Activated CD8-positive, alpha-beta memory T cell treated with anti-CD3 and anti-CD28 coated beads, Interleukin-2, amount 50 U/mL, for 1 hour (primary cell): Measurements from ENCODE around the gene ERBB2.
"Not testable (repeated sequence)": the region's sequence is repeated elsewhere in the genome, so short reads cannot be mapped to it uniquely, and the experiment has no call there.

Source experiments
- DNase-seq: peaks from one replicate; pipeline ENCODE4 v3.0.0-alpha.2; 2020; ENCODE audit errors: extremely low read depth

The ERBB2 gene

DNA sequence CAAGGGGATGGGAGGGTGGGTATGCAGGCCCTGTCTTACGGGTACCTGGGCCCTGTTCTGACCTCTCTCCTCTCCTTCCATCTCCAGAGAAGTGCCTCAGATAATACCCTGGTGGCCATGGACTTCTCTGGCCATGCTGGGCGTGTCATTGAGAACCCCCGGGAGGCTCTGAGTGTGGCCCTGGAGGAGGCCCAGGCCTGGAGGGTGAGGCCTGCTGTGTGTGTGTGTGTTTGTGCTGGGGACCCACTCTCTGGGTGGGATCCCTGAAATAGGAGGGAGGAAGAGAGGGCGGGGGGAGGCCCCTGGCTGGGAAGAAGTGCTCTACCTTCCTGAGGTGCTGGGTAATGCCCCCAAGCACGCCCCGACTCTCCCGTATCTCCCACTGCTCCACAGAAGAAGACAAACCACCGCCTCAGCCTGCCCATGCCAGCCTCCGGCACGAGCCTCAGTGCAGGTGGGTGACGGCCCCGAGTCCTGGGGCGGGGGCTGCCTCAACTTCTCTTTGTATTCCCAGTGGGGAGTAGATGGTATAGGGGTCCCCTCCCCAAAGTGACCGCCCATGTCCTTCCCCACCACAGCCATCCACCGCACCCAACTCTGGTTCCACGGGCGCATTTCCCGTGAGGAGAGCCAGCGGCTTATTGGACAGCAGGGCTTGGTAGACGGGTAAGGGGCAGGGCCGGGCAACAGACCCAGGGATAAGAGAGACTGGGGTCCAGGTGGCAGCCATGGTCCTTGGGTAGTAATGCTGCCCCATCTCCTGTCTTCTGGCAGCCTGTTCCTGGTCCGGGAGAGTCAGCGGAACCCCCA is 45.7 kb downstream of the ERBB2 start:
- no peak for DNase-seq

DNA sequence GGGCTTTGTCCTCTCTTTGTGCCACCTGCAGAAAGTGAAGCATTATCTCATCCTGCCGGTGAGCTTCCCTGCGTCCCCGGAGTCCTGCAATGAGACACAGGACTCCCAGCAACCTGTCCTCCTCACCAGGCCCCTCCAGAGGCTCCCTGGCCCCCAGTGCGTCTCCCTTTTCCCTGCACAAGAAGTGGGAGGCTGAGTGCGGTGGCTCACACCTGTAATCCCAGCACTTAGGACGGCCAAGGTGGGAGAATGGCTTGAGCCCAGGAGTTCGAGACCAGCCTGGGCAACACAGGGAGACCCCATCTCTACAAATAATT is 46.2 kb downstream of the ERBB2 start:
- DNase-seq: no peak

DNA sequence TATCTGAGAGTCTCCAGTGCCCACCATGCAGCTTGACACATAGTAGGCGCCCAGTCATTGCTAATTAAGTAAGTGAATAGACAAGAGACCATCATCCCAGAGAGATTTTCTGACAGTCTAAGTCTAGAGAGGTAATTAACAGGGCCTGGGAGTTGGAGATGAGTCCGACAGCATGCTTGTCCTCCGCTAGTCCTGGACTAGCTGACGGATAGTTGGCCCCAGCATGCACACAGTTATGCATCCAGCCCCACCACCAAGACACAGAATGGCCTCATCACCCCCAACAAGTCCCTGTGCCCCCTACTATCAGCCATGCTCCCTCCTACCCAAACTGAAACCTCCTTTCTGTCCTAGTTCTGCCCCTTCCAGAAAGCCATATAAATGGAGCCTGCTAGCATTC is 47.9 kb downstream of the ERBB2 start:
- no peak for DNase-seq

DNA sequence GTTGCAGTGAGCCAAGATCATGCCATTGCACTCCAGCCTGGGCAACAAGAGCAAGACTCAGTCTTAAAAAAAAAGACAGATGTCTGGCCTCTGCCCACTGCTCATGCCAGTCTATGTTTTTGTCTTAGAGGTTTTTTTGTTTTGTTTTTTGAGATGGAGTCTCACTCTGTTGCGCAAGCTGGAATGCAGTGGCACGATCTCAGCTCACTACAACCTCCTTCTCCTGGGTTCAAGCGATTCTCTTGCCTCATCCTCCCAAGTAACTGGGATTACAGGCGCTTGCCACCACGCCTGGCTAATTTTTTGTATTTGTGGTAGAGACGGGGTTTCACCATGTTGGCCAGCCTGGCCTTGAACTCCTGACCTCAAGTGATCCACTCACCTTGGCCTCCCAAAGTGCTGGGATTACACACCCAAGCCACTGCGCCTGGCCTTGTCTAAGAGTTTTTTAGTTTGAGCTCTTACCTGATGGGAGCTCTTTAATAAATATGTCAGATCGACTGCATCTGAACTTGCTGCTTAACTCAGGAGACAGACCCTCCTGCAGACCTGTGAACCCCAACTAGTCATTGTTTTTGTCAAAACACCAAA is 48.7 kb downstream of the ERBB2 start:
- DNase-seq: not testable (repeated sequence)

DNA sequence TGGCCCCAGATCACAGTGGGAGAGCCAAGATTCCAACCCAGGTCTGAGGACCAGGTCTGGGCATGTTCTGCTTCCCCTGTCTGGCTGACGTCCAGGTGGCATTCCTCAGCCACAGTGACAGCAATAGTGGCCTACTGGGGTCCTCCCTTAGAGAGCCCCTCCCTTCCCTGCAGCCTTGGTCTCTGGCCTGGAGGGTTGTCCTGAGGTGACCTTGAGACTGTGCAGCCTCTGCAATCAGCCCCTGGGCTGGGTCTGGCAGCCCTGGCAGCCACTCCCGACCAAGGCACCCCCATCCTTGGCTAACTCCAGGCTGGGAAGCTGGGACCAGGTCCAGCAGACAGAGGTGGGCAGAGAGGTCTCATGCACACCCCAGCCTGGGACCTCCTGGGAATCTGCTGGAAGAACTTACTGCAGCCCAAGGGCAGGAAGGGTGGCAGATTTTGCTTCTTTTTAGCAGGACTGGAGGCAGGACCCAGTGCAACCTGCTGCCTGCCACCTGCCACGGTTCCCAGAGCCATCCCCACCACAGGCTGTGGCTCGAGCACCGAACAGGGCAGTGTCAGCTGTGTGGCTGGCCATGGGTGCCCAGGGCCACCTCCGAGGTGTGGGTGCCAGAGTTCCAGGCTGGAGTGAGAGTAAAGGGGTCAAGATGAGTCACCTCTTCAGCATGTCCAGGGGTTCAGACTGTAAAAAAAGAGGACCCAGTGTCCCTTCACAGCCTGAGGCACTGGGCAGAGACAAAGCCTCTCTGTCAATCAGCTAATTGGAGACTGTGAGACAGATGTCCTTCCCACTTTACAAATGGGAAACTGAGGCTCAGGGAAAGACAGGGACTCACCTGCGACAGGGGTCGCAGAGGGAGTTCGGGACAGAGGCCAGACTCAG is 50.5 kb downstream of the ERBB2 start:
- no peak for DNase-seq

DNA sequence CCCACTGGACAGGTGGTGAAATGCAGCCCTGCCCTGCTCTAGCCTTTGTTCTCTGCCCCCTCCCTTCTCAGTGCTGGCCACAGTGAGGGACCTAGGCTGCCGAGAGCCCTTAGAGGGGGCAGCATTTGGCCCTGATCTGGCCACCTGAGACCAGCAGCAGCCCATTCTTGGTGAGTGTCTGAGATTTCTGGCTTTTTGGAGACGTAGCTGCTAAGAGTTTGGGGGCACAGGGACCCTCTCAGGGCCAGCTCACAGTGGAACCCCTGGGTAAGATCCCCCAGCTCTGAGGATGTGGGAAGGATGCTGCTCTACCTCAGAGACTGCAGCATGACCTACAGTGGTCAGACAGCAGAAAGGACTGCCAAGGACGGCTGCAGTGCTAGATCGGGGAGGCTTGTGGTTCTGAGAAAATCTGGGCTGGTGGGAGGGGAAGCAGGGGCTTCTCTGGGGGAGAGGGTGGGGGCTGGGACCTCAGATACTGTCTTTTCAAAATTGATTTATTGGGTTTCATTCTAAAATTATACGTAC is 51.2 kb downstream of the ERBB2 start:
- DNase-seq: no peak

DNA sequence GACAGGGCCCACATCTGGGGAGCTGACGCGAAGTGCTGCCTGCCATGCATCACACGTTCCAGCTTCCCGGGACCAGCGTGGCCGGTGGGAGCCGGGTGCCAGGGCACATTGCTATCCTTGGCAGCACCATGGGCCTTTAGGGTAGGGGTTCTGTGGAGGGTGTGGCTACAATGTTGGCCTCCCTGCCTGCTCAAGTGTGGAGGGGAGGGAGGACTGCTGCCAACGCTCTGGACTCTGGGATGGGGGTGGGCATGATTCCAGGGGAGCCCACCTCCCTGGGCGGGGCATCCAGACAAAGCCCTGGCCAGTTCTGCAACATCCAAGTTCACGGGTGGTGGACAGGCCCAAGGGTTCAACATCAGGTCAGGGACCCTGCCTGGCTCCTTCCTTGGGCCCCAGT is 51.8 kb downstream of the ERBB2 start:
- DNase-seq: no peak

DNA sequence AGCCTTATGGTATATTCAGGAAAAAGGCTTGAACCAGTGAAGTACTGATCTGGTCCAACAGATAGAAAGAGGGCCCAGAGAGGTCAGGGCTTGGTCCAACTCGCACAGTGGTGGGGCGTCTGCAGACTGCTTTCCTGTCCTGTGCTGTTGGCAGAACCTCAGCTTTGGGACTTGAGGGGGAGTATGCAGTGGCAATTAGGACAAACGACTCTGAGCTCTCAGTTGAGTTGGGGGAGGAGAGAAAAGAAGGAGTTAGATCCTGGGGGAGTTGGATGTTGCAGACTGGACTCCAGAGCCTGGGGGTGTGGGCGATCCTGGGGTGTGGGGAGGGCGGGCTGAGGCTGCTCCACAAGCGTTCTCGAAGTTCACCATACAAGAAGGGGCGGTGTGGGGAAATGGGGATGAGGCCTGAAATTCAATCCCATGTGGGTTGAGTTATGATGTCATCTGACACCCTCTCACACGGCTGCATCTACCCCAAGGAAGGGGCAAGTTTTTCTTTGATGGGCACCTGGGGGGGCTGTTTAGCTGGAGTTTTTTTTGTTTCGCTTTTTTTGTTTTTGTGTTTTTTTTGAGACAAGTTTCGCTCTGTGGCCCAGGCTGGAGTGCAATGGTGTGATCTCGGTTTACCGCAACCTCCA is 52.5 kb downstream of the ERBB2 start:
- no peak for DNase-seq

DNA sequence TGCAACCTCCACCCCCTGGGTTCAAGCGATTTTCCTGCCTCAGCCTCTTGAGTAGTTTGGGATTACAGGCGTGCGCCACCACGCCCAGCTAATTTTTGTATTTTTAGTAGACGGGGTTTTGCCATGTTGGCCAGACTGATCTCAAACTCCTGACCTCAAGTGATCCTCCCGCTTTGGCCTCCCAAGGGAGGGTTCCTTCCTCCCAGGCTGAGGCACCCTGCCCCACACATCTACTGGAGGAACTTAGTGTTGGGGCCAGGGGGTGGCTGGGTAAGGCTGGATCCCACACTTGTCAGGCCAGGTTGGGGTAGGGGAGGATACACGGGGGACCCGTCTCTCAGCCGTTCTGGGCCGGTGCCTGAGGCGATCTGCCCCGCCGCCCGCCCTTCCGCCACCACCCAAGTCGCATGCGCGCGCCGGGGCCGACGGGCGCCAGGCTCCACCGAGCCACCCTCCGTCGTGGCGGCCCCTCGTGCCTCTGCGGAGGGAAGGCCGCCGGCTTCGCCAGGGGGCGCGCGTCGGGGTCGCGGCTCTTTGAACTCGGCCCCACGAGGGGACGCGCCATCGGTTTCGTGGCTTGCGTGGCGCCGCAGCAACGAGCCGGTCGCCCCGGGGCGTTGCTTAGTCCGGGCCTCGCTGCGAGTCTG is 53.8 kb downstream of the ERBB2 start:
- DNase-seq: no peak

DNA sequence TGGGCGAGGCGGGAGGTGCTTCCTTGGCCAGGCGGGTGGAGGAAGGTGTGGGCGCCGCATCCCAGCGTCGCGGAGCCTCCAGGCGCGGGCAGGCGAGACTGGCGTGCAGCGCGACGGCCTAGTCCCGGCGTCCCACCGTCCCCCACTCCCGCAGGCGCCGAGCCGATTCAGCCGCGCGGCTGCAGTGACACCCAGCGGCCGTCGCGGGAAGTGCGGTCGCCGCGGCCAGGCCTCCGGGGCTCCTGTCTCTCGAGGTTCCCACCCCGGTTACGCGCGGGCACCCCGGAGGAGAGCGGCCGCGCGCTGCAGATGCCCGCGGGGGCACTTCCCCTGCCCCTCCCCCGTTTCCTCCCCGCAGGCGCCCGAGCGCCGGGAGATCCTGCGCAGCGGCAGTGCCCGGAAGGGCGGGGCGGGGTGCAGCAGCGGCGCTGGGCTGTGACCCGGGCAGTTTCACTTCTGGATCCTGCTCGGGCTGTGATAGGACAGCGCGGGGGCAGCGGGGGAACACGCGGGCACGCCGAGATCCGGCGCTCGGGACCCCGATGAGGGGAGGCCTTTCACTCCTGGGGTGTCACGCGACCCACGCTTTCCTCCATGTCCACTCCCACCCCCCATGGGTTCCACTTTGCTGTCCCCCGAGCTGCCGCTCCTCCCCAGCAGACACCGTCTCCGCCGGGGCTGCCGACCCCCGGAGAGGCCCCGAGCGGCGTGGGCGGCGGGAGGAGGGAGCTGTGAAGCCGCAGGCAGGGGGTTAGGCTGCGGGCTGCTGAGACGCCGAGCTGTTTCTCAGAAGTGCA is 54.5 kb downstream of the ERBB2 start:
- DNase-seq: peak; percentile 87

DNA sequence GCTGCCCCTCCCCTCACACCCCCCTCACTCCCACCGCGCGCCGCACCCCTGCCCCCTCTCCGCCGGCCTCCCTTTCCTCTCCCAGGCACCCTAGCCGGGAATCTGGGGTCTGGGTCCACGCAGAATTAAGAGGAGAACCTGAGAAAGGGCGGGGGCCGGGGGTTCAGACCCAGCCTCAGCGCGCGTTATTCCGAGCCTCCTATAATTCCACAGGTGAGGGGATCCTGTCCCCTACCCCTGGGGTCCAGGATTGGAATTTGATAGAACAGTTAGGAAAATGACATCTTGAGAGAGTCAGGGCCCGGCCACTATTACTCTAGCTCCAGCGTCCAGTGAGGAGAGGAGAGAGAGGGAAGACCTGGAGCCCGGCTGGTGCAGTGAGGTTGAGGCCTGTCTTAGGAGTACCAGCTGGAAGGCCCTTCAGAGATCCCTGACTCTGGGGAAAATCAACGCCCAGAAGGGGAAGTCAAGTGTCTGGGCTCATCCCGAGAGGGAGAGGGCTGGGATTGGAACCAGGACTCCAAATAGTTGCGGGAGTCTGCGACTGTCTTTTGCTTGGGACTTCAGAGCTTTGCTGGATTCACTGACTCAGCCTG is 55.2 kb downstream of the ERBB2 start:
- DNase-seq: no peak

DNA sequence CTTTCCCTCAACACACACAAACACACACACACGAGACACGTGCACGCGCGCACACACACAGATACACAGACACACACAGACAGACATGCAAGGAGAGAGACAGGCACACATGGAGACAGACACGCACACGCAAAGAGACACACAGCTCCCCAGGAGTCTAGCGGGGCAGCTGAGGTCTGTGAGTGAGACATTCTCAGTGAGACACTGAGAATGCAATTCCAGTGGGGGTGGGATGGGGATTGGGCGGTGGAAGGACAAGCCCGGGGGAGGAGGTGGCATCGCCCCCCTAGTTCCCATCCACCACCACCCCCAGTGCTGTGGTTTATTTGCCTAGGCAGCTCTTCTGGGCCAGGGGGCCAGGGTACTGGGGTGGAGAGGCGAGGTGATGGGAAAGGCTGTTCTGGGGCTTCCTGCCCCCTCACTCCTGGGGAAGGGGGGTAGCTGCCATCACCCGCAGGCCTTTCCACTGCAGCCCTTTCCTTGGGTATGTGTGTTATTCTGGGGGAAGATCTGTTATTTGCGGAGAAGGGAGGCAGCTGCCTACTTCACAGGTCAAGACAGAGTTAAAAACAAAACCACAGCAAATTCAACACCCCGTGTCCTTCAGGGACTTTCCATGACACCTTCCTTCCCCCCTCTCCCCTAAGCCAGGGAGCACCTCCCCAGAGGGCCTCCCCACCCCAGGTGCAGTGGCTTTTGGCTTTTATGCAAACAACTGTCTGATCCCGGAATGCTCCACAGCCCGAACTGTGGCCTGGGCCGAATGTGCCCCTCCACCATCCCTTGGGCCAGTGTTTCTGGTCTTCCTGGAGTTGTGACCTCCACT is 55.9 kb downstream of the ERBB2 start:
- peak; percentile 43 for DNase-seq

DNA sequence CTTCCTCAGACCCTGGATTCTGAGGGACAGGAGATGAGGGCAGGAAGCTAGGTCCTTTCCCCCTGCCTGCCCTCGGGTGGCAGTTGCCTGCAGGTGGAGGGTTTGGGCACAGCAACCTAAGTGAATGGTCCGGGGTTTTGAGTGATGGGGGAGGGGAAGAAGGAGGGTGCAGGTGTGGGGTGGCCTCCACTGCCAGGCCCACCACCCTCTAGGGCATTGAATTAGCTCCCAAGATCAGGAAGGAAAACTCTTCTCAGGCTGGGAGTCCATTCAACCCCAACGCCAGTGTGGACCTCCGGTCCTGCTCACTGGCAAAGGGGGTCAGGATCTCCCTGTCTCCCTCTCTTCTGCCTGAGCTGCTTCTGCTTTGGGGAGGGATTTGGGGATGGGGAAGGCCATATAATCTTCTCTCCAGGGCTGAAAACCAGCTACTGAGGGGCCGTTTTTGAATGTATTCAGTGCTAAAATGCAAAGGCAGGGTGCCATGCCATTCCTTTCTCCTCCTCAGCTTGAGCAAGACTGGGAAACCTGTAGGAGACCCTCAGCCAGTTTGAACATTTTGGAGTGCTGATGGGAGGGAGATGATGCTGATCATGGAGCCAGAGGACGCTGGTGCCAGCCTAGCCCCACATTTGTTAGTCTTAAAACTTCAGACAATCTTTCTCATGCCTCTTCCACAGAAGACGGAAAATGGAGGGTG is 56.7 kb downstream of the ERBB2 start:
- no peak for DNase-seq

DNA sequence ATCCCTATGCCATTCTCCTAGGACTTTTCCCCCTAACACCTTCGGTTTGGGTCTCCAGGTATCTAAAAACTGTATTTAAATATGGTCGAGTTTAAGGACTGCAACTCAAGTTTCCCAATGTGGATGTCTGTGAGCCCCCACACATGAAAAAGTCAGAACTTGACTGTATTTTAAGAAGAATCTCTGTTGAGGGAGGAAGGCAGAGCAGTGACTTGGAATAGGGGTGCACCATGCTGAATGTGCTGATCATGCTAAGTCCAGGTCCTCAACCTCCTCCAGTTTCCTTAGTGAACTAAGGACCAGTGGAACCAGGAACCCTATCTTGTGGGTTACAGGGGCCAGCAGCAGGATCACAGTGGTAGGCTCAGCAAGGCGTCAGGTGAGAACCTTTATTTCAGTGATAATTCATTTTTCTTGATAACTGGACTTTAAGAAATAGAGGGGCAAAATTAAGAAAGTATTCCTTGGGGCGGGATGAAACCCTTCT is 57.4 kb downstream of the ERBB2 start:
- no peak for DNase-seq

DNA sequence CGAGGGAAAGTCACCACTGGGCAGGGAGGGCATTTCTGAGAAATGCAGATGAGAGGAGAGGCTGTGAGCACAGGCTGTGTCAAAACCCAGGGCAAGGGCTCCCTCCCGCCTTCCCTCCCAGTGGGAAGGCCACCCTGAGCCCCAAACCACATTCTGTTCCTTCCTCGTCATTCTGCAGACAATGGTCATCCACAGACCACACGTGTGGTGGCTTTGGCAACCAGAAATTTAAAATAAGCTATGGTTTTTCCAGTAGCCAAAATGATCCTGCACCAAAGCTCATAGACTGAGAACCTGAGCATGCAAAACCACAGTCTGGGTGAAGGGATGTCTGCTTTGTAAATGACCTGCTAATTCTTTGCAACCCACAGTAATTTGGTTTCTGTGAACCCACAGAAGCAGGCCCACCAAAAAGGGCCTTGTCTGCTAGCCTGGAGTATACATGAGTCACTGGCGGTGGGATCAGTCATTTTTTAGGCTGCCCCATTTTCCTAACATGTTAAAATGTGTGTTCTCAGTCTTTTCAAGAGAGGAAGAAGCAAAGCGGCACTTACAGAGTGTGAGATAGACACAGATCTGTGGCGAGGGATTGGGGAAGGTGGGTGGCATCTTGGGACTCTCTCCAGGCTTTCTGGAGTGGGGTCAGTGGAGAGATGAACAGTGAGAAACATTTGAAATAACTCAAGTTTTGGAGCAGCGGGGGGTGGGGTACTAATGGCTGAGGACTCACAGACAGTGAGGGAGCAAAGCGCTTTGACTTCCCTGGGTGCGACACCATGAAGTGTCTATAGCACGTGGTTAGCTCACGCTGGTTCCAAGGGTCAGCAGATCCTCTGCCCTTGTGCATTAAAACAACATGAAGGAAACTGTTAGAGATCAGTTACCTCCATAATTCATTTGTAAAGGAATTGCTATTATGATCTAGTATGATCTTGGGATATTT is 58.3 kb downstream of the ERBB2 start:
- peak; percentile 64 for DNase-seq

DNA sequence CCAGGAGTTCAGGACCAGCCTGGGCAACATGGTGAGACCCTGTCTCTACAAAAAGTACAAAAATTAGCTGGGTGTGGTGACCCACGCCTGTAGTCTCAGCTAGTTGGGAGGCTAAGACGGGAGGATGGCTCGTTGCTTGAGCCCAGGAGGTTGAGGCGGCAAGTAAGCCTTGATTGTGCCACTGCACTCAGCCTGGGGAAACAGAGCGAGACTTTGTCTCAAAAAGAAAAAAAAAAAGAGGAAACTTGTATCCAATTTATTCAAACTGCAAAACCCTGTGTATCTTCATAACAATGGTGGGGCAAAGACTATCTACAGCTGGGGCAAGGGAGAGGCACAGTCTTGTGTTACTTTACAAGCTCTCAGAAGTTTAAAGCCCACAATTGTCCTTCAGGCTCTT is 59.3 kb downstream of the ERBB2 start:
- no peak for DNase-seq

DNA sequence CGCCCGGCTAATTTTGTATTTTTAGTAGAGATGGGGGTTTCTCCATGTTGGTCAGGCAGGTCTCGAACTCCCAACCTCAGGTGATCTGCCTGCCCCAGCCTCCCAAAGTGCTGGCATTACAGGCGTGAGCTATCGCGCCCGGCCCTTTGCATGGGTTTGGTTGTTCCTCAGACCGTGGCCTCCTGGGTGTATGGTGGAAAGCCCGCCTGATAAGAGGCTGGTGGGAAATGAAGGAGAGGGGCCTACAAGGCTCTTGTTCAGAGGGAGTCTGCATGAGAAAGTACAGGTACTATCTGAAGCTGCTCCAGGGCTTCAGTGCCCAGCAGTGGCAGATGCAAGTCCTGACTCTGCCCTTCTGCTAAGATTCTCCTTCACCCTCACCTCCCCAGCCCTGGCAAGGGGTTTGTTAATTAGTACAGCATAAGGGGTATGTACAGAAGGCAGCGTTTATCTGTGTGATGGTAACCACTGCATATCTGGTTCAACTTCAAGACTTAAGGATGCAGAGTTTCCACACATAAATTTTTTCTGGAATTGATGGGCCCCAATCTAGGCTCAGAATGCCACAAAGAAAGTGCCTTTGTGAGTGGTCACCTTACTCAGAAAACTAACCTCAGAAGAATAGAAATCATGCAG is 62.1 kb downstream of the ERBB2 start:
- no peak for DNase-seq
